Kasumi-1 (cell line): ENCODE measurements around the gene DAGLB.
"Not testable (repeated sequence)": the region's sequence is repeated elsewhere in the genome, so short reads cannot be mapped to it uniquely, and the experiment has no call there.

Experiments used
- DNase-seq, 2 experiments: peaks; one replicate each; lab custom pipeline; 2025; lab: John Stamatoyannopoulos, UW

The DAGLB gene

GRCh38 chr7:6398943-6399342 lies 48.8 kb downstream of the DAGLB start:
- no peak for DNase-seq

- DNase-seq, result not testable (repeated sequence)
Observed at GRCh38 chr7:6397759-6398495, 49.8 kb downstream of the DAGLB start.

GRCh38 chr7:6395898-6396595 lies 51.7 kb downstream of the DAGLB start:
- peak; percentile 54 to 73 for DNase-seq

- DNase-seq, result no peak
Observed at GRCh38 chr7:6394114-6394513, 53.6 kb downstream of the DAGLB start.

GRCh38 chr7:6393667-6394056 lies 54.1 kb downstream of the DAGLB start:
- DNase-seq, result no peak

- DNase-seq, result peak; percentile 11 to 24
Observed at GRCh38 chr7:6392712-6393666, 54.8 kb downstream of the DAGLB start.

GRCh38 chr7:6389728-6390127 lies 58.0 kb downstream of the DAGLB start:
- DNase-seq, result no peak

GRCh38 chr7:6387734-6388294 lies 59.9 kb downstream of the DAGLB start:
- DNase-seq, result no peak

GRCh38 chr7:6386779-6387178 lies 61.0 kb downstream of the DAGLB start:
- no peak for DNase-seq

GRCh38 chr7:6385909-6386560 lies 61.7 kb downstream of the DAGLB start:
- DNase-seq, result no peak

GRCh38 chr7:6385110-6385781 lies 62.5 kb downstream of the DAGLB start:
- DNase-seq, result no peak

- DNase-seq, result no peak
Observed at GRCh38 chr7:6384327-6384726, 63.4 kb downstream of the DAGLB start.

GRCh38 chr7:6382817-6383216 lies 64.9 kb downstream of the DAGLB start:
- DNase-seq, result no peak

- DNase-seq, result not testable (repeated sequence)
Observed at GRCh38 chr7:6381846-6382245, 65.9 kb downstream of the DAGLB start.

- DNase-seq, result no peak
Observed at GRCh38 chr7:6380310-6381095, 67.3 kb downstream of the DAGLB start.

GRCh38 chr7:6379886-6380285 lies 67.9 kb downstream of the DAGLB start:
- DNase-seq, result no peak

- DNase-seq, result not testable (repeated sequence)
Observed at GRCh38 chr7:6378556-6378955, 69.2 kb downstream of the DAGLB start.

GRCh38 chr7:6376820-6377219 lies 70.9 kb downstream of the DAGLB start:
- DNase-seq, result no peak

GRCh38 chr7:6375348-6376101 lies 72.2 kb downstream of the DAGLB start:
- DNase-seq, result no peak
